B cell (primary cell): ENCODE results near the gene ZNF358. TPM values are rescaled to one million over a fixed set of nuclear protein-coding genes. Genes with fewer than 3 reads are reported as not detected.

ENCODE experiments used
- ATAC-seq: fragments of 200-7000 bp; cut with Tn5 transposase; one replicate; pipeline ENCODE4 v1.10.0; 2021; ENCODE audit warnings: low read depth, mild to moderate bottlenecking, moderate number of reproducible peaks, moderate library complexity
- CTCF ChIA-PET: fragments of 350-600 bp; sonication (Branson Sonifier 250); formaldehyde crosslinking; loops from one replicate; lab custom pipeline; 2021; ENCODE audit warnings: antibody characterized with exemption, inconsistent platforms; lab: Charles Lee
- POLR2A ChIA-PET: fragments of 350-600 bp; sonication (Branson Sonifier 250); formaldehyde crosslinking; loops from one replicate; lab custom pipeline; 2021; ENCODE audit warnings: antibody characterized with exemption; lab: Charles Lee
- DNase-seq: peaks from one replicate; pipeline ENCODE4 v3.0.0; 2013
- H2AFZ ChIP-seq: 2 replicates; pipeline ENCODE4 v1.6.1; 2012; ENCODE audit warnings: mild to moderate bottlenecking, low read depth, low read length; ENCODE audit not compliant: insufficient read depth, poor library complexity, severe bottlenecking
- H3K27ac ChIP-seq, 2 donors: 1 replicate in 1 of 2; 2 replicates in 1 of 2; pipeline ENCODE4 v1.5.1; 2012 to 2013; ENCODE audit warnings: low read length in 2 of 2, mild to moderate bottlenecking in 2 of 2, moderate library complexity in 1 of 2
- H3K27me3 ChIP-seq, 4 experiments: fragments of 200-600 bp in 1 of 4; sonication (generic) in 1 of 4; replicated peaks in 1 of 4; 1 replicate in 2 of 4; 2 replicates in 2 of 4; pipeline versions ENCODE4 v1.6.1 to v1.7.0; 2013 to 2016; ENCODE audit warnings: low read length in 3 of 4, mild to moderate bottlenecking in 2 of 4, mixed read lengths in 1 of 4, moderate library complexity in 1 of 4; ENCODE audit not compliant: insufficient read depth in 4 of 4, control insufficient read depth in 3 of 4; ENCODE audit errors: control extremely low read depth in 1 of 4
- H3K36me3 ChIP-seq, 2 experiments: replicated peaks in 1 of 2; 1 replicate in 1 of 2; 2 replicates in 1 of 2; pipeline versions ENCODE4 v1.6.1 to v1.7.1; 2013; ENCODE audit warnings: low read length in 1 of 2; ENCODE audit not compliant: insufficient read depth in 2 of 2, control insufficient read depth in 1 of 2; ENCODE audit errors: control extremely low read depth in 1 of 2, extremely low read depth in 1 of 2
- H3K4me1 ChIP-seq, 2 donors: fragments of 200-600 bp in 1 of 2; sonication (generic) in 1 of 2; 1 replicate in 1 of 2; 2 replicates in 1 of 2; pipeline versions ENCODE4 v1.5.1 to v1.6.1; 2013 to 2017; ENCODE audit warnings: low read length in 2 of 2; ENCODE audit not compliant: control insufficient read depth in 2 of 2, insufficient read depth in 2 of 2
- H3K4me2 ChIP-seq: replicated peaks from 2 replicates; pipeline ENCODE3; 2012; ENCODE audit warnings: mild to moderate bottlenecking, low read depth, low read length; ENCODE audit not compliant: poor library complexity, severe bottlenecking
- H3K4me3 ChIP-seq, 5 experiments: fragments of 200-600 bp in 1 of 5; sonication (generic) in 1 of 5; 1 replicate in 3 of 5; 2 replicates in 2 of 5; pipeline versions ENCODE4 v1.5.1 to v1.7.0; 2011 to 2016; ENCODE audit warnings: low read length in 4 of 5, mild to moderate bottlenecking in 4 of 5, low read depth in 2 of 5, control low read depth in 1 of 5, moderate library complexity in 1 of 5; ENCODE audit not compliant: insufficient read depth in 1 of 5; ENCODE audit errors: control extremely low read depth in 1 of 5, extremely low read depth in 1 of 5
- H3K79me2 ChIP-seq: fragments of 200-600 bp; sonication (generic); one replicate; pipeline ENCODE4 v1.6.0; 2016; ENCODE audit warnings: low read length; ENCODE audit not compliant: control insufficient read depth, insufficient read depth
- H3K9ac ChIP-seq: fragments of 200-600 bp; sonication (generic); 2 replicates; pipeline ENCODE4 v1.6.1; 2017; ENCODE audit warnings: mild to moderate bottlenecking, low read length, moderate library complexity
- H3K9me3 ChIP-seq, 3 donors: one replicate each; pipeline versions ENCODE4 v1.6.1 to v1.7.1; 2013; ENCODE audit warnings: low read length in 2 of 3; ENCODE audit not compliant: control insufficient read depth in 2 of 3, insufficient read depth in 1 of 3; ENCODE audit errors: control extremely low read depth in 1 of 3
- H4K20me1 ChIP-seq: 2 replicates; pipeline ENCODE4 v1.6.0; 2012; ENCODE audit warnings: mild to moderate bottlenecking, low read length; ENCODE audit not compliant: insufficient read depth, control insufficient read depth, poor library complexity, severe bottlenecking
- H3K27ac Mint-ChIP-seq: one replicate; pipeline ENCODE4 v1.8.0; 2021; ENCODE audit warnings: mixed read lengths
- H3K27me3 Mint-ChIP-seq: one replicate; pipeline ENCODE4 v1.8.0; 2021; ENCODE audit warnings: mixed read lengths
- H3K4me1 Mint-ChIP-seq: one replicate; pipeline ENCODE4 v1.8.0; 2021; ENCODE audit warnings: mixed read lengths
- H3K4me3 Mint-ChIP-seq: one replicate; pipeline ENCODE4 v1.8.0; 2021; ENCODE audit warnings: mixed read lengths
- H3K9me3 Mint-ChIP-seq: one replicate; pipeline ENCODE4 v1.8.0; 2022; ENCODE audit warnings: mixed read lengths; ENCODE audit not compliant: insufficient read depth
- EZH2 ChIP-seq: IDR thresholded peaks from 2 replicates; pipeline ENCODE4 v1.6.1; 2012; ENCODE audit warnings: borderline replicate concordance, low read depth, mild to moderate bottlenecking, moderate library complexity, low read length; ENCODE audit not compliant: insufficient read depth, poor library complexity, severe bottlenecking
- WGBS: methylation state at CpG from one replicate; pipeline ENCODE4 v1.1.5; 2013; ENCODE audit warnings: missing lambda C conversion rate; ENCODE audit not compliant: insufficient coverage; 5-methylcytosine and 5-hydroxymethylcytosine counted together
- intact Hi-C: fragments of 100-400 bp; cut with micrococcal nuclease; formaldehyde crosslinking; loops from one replicate; pipeline ENCODE4 v1.10.0; 2022
- polyA plus RNA-seq: library from polyadenylated mRNA; depleted of rRNA; stranded (reverse); fragments of >200 nt; gene quantifications from 2 replicates; pipeline ENCODE4 v1.2.3, GENCODE V29; 2012
- total RNA-seq, 2 donors: library from RNA; stranded (reverse); fragments of 120-200 nt in 1 of 2; gene quantifications; 1 replicate in 1 of 2; 2 replicates in 1 of 2; pipeline versions ENCODE4 v1.2.3 to v1.2.4, GENCODE V29; 2013 to 2022
- TF ChIP-seq, protein P1 (sequence below): fragments of 200-600 bp; IDR thresholded peaks from one replicate; pipeline ENCODE4 v1.8.0; 2022; ENCODE audit warnings: antibody characterized with exemption, mild to moderate bottlenecking

The ZNF358 gene
- total and polyA plus RNA-seq, 2 donors (not counting 1 experiment from before 2014, with no cell fraction given): 8.5 to 17.5 TPM

DNA sequence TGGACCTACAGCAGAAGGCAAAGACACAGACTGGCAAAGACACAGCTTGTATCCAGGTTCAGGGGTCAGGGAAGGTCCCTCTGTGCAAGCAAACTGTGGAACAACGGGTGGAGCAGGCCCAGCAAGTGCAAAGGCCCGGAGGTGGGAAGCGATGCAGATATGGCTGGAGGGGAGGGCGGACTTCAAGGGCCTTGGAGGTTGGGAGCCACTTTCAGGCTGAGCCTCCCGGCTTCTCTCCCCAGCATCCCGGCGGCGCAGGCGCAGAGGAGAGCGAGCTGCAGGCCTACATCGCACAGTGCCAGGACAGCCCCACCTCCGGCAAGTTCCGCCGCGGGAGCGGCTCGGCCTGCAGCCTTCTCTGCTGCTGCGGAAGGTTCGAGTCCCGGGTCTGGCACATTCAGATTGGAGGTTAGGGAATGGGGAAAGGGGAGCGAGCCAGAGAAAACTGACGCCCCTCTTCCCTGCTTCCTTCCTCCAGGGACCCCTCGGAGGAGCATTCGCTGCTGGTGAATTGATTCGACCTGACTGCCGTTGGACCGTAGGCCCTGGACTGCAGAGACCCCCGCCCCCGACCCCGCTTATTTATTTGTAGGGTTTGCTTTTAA, 17.5 kb downstream of the ZNF358 start:
- 56% methylated on average over 28 of the region's 30 CpGs for WGBS
- POLR2A ChIA-PET: interaction anchor here (1.2 kb wide), 1 partner anchor 11 kb away, joined by 10 read pairs; the partner anchor contains the start of gene MCOLN1
- Histone ChIP-seq H3K9me3 (no peaks in the 10 kb centered on the region), H3K4me1 (peaks cover 10 to 34% of the 10 kb centered on the region in 2 donors), H3K27ac (peak overlapping the region in 1 of 2 donors; percentile 16), H3K4me3 (peak overlapping the region in 4 of 5 experiments; percentile 91 to 96 (median 91)), H3K79me2 (peaks cover 10% of the 10 kb centered on the region), H2AFZ (peak overlapping the region; percentile 85), H3K4me2 (peak overlapping the region; percentile 99), H4K20me1 (no peaks in the 10 kb centered on the region), H3K9ac (peak overlapping the region; percentile 96), H3K36me3 (peaks cover 0 to 15% of the 10 kb centered on the region in 2 experiments), H3K27me3 (no peaks in the 10 kb centered on the region)
- Mint-ChIP-seq H3K4me3 (peak overlapping the region; percentile 97), H3K27ac (peak overlapping the region; percentile 96), H3K27me3 (no peaks in the 10 kb centered on the region), H3K4me1 (peaks cover 21% of the 10 kb centered on the region), H3K9me3 (no peaks in the 10 kb centered on the region)
- no peak for ATAC-seq
- intact Hi-C loops: no loop called here
- CTCF ChIA-PET: interaction anchor here (1.8 kb wide), 1 partner anchor 11 kb away, joined by 5 read pairs; the partner anchor contains the start of gene MCOLN1
- no peak for DNase-seq
- no peak for TF ChIP-seq EZH2
- TF ChIP-seq, protein P1, sequence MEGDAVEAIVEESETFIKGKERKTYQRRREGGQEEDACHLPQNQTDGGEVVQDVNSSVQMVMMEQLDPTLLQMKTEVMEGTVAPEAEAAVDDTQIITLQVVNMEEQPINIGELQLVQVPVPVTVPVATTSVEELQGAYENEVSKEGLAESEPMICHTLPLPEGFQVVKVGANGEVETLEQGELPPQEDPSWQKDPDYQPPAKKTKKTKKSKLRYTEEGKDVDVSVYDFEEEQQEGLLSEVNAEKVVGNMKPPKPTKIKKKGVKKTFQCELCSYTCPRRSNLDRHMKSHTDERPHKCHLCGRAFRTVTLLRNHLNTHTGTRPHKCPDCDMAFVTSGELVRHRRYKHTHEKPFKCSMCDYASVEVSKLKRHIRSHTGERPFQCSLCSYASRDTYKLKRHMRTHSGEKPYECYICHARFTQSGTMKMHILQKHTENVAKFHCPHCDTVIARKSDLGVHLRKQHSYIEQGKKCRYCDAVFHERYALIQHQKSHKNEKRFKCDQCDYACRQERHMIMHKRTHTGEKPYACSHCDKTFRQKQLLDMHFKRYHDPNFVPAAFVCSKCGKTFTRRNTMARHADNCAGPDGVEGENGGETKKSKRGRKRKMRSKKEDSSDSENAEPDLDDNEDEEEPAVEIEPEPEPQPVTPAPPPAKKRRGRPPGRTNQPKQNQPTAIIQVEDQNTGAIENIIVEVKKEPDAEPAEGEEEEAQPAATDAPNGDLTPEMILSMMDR: no peak
